Chondrocyte (in vitro differentiated cells): ENCODE measurements around the gene ATG7. TPM values are rescaled to one million over a fixed set of nuclear protein-coding genes. Genes with fewer than 3 reads are reported as not detected.
"Not testable (repeated sequence)": the region's sequence is repeated elsewhere in the genome, so short reads cannot be mapped to it uniquely, and the experiment has no call there.

Source experiments
- DNase-seq: peaks from one replicate; pipeline ENCODE4 v3.0.0; 2021; ENCODE audit warnings: mixed read lengths, low spot score
- H3K27ac Mint-ChIP-seq: one replicate; pipeline ENCODE4 v1.8.0; 2021; ENCODE audit warnings: mild to moderate bottlenecking, moderate library complexity, mixed read lengths; ENCODE audit not compliant: unreplicated experiment
- H3K27me3 Mint-ChIP-seq: 2 replicates; pipeline ENCODE4 v1.8.0; 2021; ENCODE audit warnings: low read depth, mixed read lengths
- H3K36me3 Mint-ChIP-seq: 2 replicates; pipeline ENCODE4 v1.8.0; 2021; ENCODE audit warnings: low read depth, mixed read lengths
- H3K4me1 Mint-ChIP-seq: 2 replicates; pipeline ENCODE4 v1.8.0; 2021; ENCODE audit warnings: low read depth, mild to moderate bottlenecking, mixed read lengths
- H3K4me3 Mint-ChIP-seq: one replicate; pipeline ENCODE4 v1.8.0; 2021; ENCODE audit warnings: mild to moderate bottlenecking, moderate library complexity, mixed read lengths; ENCODE audit not compliant: unreplicated experiment
- H3K9me3 Mint-ChIP-seq: 2 replicates; pipeline ENCODE4 v1.8.0; 2021; ENCODE audit warnings: low read depth, mixed read lengths
- CTCF ChIP-seq: fragments of 200-600 bp; sonication (generic); IDR thresholded peaks from 2 replicates; pipeline ENCODE4 v1.5.0; 2021; ENCODE audit warnings: antibody characterized with exemption, mild to moderate bottlenecking, moderate library complexity
- total RNA-seq: library from RNA; stranded (reverse); gene quantifications from 3 replicates; pipeline ENCODE4 v1.2.1, GENCODE V29; 2021

The ATG7 gene
- total RNA-seq, 1 donor from 2014 or later = 27.4 TPM

GRCh38 chr3:11482021-11482420 lies 209.8 kb downstream of the ATG7 start:
- Mint-ChIP-seq H3K27ac (no peak overlapping the region), H3K27me3 (no peaks in the 10 kb centered on the region), H3K4me1 (peaks cover 24% of the 10 kb centered on the region), H3K36me3 (no peaks in the 10 kb centered on the region), H3K9me3 (no peaks in the 10 kb centered on the region), H3K4me3 (no peak overlapping the region)
- TF ChIP-seq CTCF = no peak
- no peak for DNase-seq

GRCh38 chr3:11488356-11488755 lies 216.2 kb downstream of the ATG7 start:
- not testable (repeated sequence) for H3K27ac Mint-ChIP-seq

GRCh38 chr3:11494131-11494916 lies 222.1 kb downstream of the ATG7 start:
- TF ChIP-seq CTCF = no peak
- H3K4me1 Mint-ChIP-seq = peaks cover 36% of the 10 kb centered on the region
- peaks cover 3% of the 10 kb centered on the region for H3K9me3 Mint-ChIP-seq
- H3K27me3 Mint-ChIP-seq = no peaks in the 10 kb centered on the region
- H3K27ac Mint-ChIP-seq = no peak overlapping the region
- no peak for DNase-seq
- H3K4me3 Mint-ChIP-seq = no peak overlapping the region
- H3K36me3 Mint-ChIP-seq = peaks cover 5% of the 10 kb centered on the region

More at GRCh38 chr3:11488356-11488755, 216.2 kb downstream of the ATG7 start:
- H3K27me3 Mint-ChIP-seq, H3K4me3 Mint-ChIP-seq, H3K9me3 Mint-ChIP-seq, H3K4me1 Mint-ChIP-seq, H3K36me3 Mint-ChIP-seq, DNase-seq: not testable (repeated sequence)

- Mint-ChIP-seq H3K27me3 (no peaks in the 10 kb centered on the region), H3K36me3 (peaks cover 3% of the 10 kb centered on the region), H3K27ac (peak overlapping the region; percentile 92), H3K4me1 (peaks cover 42% of the 10 kb centered on the region), H3K4me3 (no peak overlapping the region), H3K9me3 (no peaks in the 10 kb centered on the region)
- DNase-seq = no peak
- no peak for TF ChIP-seq CTCF
These were observed 223.9 kb downstream of the ATG7 start for GRCh38 chr3:11495948-11496557.

- Mint-ChIP-seq H3K36me3 (peaks cover under 1% of the 10 kb centered on the region), H3K4me3 (no peak overlapping the region), H3K27me3 (no peaks in the 10 kb centered on the region), H3K4me1 (peaks cover 42% of the 10 kb centered on the region), H3K9me3 (no peaks in the 10 kb centered on the region), H3K27ac (peak overlapping the region; percentile 88)
- no peak for DNase-seq
- no peak for TF ChIP-seq CTCF
These were observed 226.0 kb downstream of the ATG7 start for GRCh38 chr3:11498177-11498576.
